GM12864 (cell line): ENCODE measurements around the gene HS3ST3B1.

ENCODE experiments used
- DNase-seq: peaks from one replicate; pipeline ENCODE4 v3.0.0-alpha.2; 2011; ENCODE audit warnings: low read depth
- H3K4me3 ChIP-seq: 2 replicates; pipeline ENCODE4 v1.5.1; 2011; ENCODE audit warnings: mild to moderate bottlenecking, low read depth, low read length, control low read depth
- CTCF ChIP-seq: IDR thresholded peaks from 2 replicates; pipeline ENCODE4 v1.5.1; 2011; ENCODE audit warnings: low read depth, mild to moderate bottlenecking, moderate library complexity, low read length, control low read depth, inconsistent platforms; ENCODE audit errors: missing control alignments

HS3ST3B1 gene

GRCh38 chr17:14297161-14297851 is 3.6 kb upstream of the HS3ST3B1 start:
- TF ChIP-seq CTCF: no peak
- H3K4me3 ChIP-seq: no peak overlapping the region; the same call in none of the 2 replicates
- no peak for DNase-seq

- TF ChIP-seq CTCF: no peak
- no peak for DNase-seq
- no peak overlapping the region for H3K4me3 ChIP-seq
These were observed 2.5 kb upstream of the HS3ST3B1 start for GRCh38 chr17:14298221-14298946.

GRCh38 chr17:14298947-14299279 is 2.0 kb upstream of the HS3ST3B1 start:
- no peak for DNase-seq
- H3K4me3 ChIP-seq: no peak overlapping the region
- TF ChIP-seq CTCF: no peak

GRCh38 chr17:14299280-14300141 is 1.4 kb upstream of the HS3ST3B1 start:
- no peak for DNase-seq
- no peak for TF ChIP-seq CTCF
- peak overlapping the region; percentile 36 for H3K4me3 ChIP-seq

GRCh38 chr17:14301279-14302090 is 604 bp downstream of the HS3ST3B1 start:
- H3K4me3 ChIP-seq: peak overlapping the region; percentile 58
- DNase-seq: no peak
- no peak for TF ChIP-seq CTCF

GRCh38 chr17:14302091-14302430 is 1.2 kb downstream of the HS3ST3B1 start:
- no peak for TF ChIP-seq CTCF
- H3K4me3 ChIP-seq: peak overlapping the region; percentile 58
- DNase-seq: no peak
